CD4-positive, alpha-beta T cell treated with Interleukin-6 at 100 ng/mL for 8 hours (primary cell): ENCODE results near the gene SREBF2.

ENCODE experiments used
- DNase-seq: peaks from one replicate; pipeline ENCODE4 v3.0.0-alpha.2; 2020; ENCODE audit warnings: mixed read lengths, low spot score

SREBF2 gene

GRCh38 chr22:41908411-41909309 is 75.8 kb downstream of the SREBF2 start:
- no peak for DNase-seq

GRCh38 chr22:41909310-41910049 is 76.6 kb downstream of the SREBF2 start:
- DNase-seq, result no peak

- DNase-seq, result no peak
These were observed 77.4 kb downstream of the SREBF2 start for GRCh38 chr22:41910050-41911000.

GRCh38 chr22:41911001-41911611 is 78.2 kb downstream of the SREBF2 start:
- no peak for DNase-seq

- DNase-seq, result no peak
These were observed 79.6 kb downstream of the SREBF2 start for GRCh38 chr22:41912338-41913039.

GRCh38 chr22:41913040-41913719 is 80.3 kb downstream of the SREBF2 start:
- DNase-seq, result no peak

- no peak for DNase-seq
These were observed 81.1 kb downstream of the SREBF2 start for GRCh38 chr22:41913842-41914534.

- no peak for DNase-seq
These were observed 81.7 kb downstream of the SREBF2 start for GRCh38 chr22:41914611-41915034.

GRCh38 chr22:41915035-41915785 is 82.3 kb downstream of the SREBF2 start, which contains the start of gene SHISA8:
Gene SHISA8, minus strand, starts transcription at chr22:41915074. Its CDS starts 407 bp downstream, at chr22:41914667.
- DNase-seq, result peak; percentile 54

- DNase-seq, result no peak
These were observed 83.0 kb downstream of the SREBF2 start for GRCh38 chr22:41915786-41916493.

- DNase-seq, result no peak
These were observed 83.9 kb downstream of the SREBF2 start for GRCh38 chr22:41916745-41917358.

GRCh38 chr22:41917375-41917902 is 84.5 kb downstream of the SREBF2 start:
- no peak for DNase-seq

GRCh38 chr22:41917903-41918791 is 85.2 kb downstream of the SREBF2 start:
- no peak for DNase-seq

GRCh38 chr22:41919357-41920224 is 86.7 kb downstream of the SREBF2 start:
- DNase-seq, result no peak

GRCh38 chr22:41920271-41920976 is 87.5 kb downstream of the SREBF2 start:
- DNase-seq, result no peak
